OCI-LY7 (cell line): ENCODE data around the gene ZMYND8. TPM values are rescaled to one million over a fixed set of nuclear protein-coding genes. Genes with fewer than 3 reads are reported as not detected.

Source experiments
- BruUV-seq: library from RNA; stranded (reverse); fragments of 400-500 nt; replicated peaks from 2 replicates; lab custom pipeline; 2021; lab: Mats Ljungman, UMichigan
- CTCF ChIA-PET: fragments of 300-600 bp; sonication (Branson Sonifier 250); formaldehyde crosslinking; loops from one replicate; lab custom pipeline; 2022; ENCODE audit warnings: antibody characterized with exemption; ENCODE audit not compliant: unreplicated experiment; lab: Charles Lee
- POLR2A ChIA-PET: fragments of 300-600 bp; sonication (Branson Sonifier 250); formaldehyde crosslinking; loops from one replicate; lab custom pipeline; 2022; ENCODE audit warnings: antibody characterized with exemption; lab: Charles Lee
- DNase-seq: peaks from one replicate; pipeline ENCODE4 v3.0.0-alpha.2; 2015; ENCODE audit warnings: low spot score
- H2AFZ ChIP-seq: fragments of 200-600 bp; sonication (generic), shearing (Covaris generic); 2 replicates; pipeline ENCODE4 v1.6.1; 2014; ENCODE audit warnings: mild to moderate bottlenecking, antibody characterized with exemption, low read length, moderate library complexity
- H3K27ac ChIP-seq: fragments of 200-600 bp; sonication (generic); 2 replicates; pipeline ENCODE4 v1.5.1; 2014; ENCODE audit warnings: mixed run types, low read depth, mild to moderate bottlenecking, moderate library complexity, low read length, inconsistent platforms; ENCODE audit not compliant: poor library complexity, severe bottlenecking
- H3K36me3 ChIP-seq: fragments of 200-600 bp; sonication (generic); 2 replicates; pipeline ENCODE4 v1.6.1; 2014; ENCODE audit warnings: mild to moderate bottlenecking, antibody characterized with exemption, low read length, moderate library complexity, mixed read lengths; ENCODE audit not compliant: insufficient read depth
- H3K4me1 ChIP-seq: fragments of 200-600 bp; sonication (generic); 2 replicates; pipeline ENCODE4 v1.5.1; 2014; ENCODE audit warnings: mild to moderate bottlenecking, low read length; ENCODE audit not compliant: insufficient read depth, poor library complexity, severe bottlenecking
- H3K4me2 ChIP-seq: fragments of 200-600 bp; sonication (generic); 2 replicates; pipeline ENCODE4 v1.6.1; 2014; ENCODE audit warnings: mild to moderate bottlenecking, low read length
- H3K4me3 ChIP-seq: fragments of 200-600 bp; sonication (generic); 2 replicates; pipeline ENCODE4 v1.5.1; 2014; ENCODE audit warnings: mild to moderate bottlenecking, low read depth, low read length; ENCODE audit not compliant: poor library complexity, severe bottlenecking
- H3K79me2 ChIP-seq: fragments of 200-600 bp; sonication (generic); 2 replicates; pipeline ENCODE4 v1.6.1; 2016; ENCODE audit warnings: low read depth, mild to moderate bottlenecking, low read length, moderate library complexity, mixed read lengths; ENCODE audit not compliant: insufficient read depth
- H3K9me2 ChIP-seq: fragments of 200-600 bp; sonication (generic); 2 replicates; pipeline ENCODE4 v1.6.1; 2016; ENCODE audit warnings: mild to moderate bottlenecking, low read length, mixed read lengths; ENCODE audit not compliant: insufficient read depth
- H3K9me3 ChIP-seq: fragments of 200-600 bp; sonication (generic); 2 replicates; pipeline ENCODE4 v1.6.1; 2014; ENCODE audit warnings: mild to moderate bottlenecking, mixed run types, low read length, mixed read lengths
- H4K20me1 ChIP-seq: fragments of 200-600 bp; sonication (generic); 2 replicates; pipeline ENCODE4 v1.6.1; 2014; ENCODE audit warnings: mild to moderate bottlenecking, antibody characterized with exemption, low read length, moderate library complexity, mixed read lengths; ENCODE audit not compliant: insufficient read depth
- CTCF ChIP-seq: fragments of 200-600 bp; sonication (generic); conservative IDR thresholded peaks from 2 replicates; pipeline ENCODE4 v1.5.1; 2014; ENCODE audit warnings: mild to moderate bottlenecking, antibody characterized with exemption, low read length, moderate library complexity, mixed read lengths
- EZH2phosphoT487 ChIP-seq: fragments of 200-600 bp; sonication (generic); IDR thresholded peaks from 2 replicates; pipeline ENCODE4 v1.6.1; 2018; ENCODE audit warnings: low read depth, borderline replicate concordance, mild to moderate bottlenecking, mixed run types, antibody characterized with exemption, low read length, moderate library complexity, mixed read lengths
- intact Hi-C: fragments of 100-400 bp; cut with micrococcal nuclease; formaldehyde crosslinking; loops from one replicate; pipeline ENCODE4 v1.10.0; 2022; ENCODE audit not compliant: unreplicated experiment
- total RNA-seq, 2 experiments: library from RNA; depleted of rRNA in 1 of 2; stranded (reverse); fragments of >200 nt in 1 of 2; shearing (Covaris generic) in 1 of 2; gene quantifications; 2 replicates each; pipeline ENCODE4 v1.2.3, GENCODE V29; 2014 to 2022

Gene ZMYND8
- total RNA-seq, 2 experiments from 2014 or later: 30.4 to 69.1 TPM

- H3K4me1 ChIP-seq: peaks cover 81% of the 10 kb centered on the region
- peak overlapping the region; percentile 98 for H3K4me2 ChIP-seq
- no peaks in the 10 kb centered on the region for H3K9me3 ChIP-seq
- peaks cover 11% of the 10 kb centered on the region for H4K20me1 ChIP-seq
- H3K36me3 ChIP-seq: peaks cover 41% of the 10 kb centered on the region; the same call in 1 of the 2 replicates
- intact Hi-C loops: loop anchor here (2.0 to 10.0 kb wide), 2 partner anchors 59 to 1691 kb away; partner anchors contain the start of gene CSE1L
- peaks cover 77% of the 10 kb centered on the region for H3K79me2 ChIP-seq
- no peaks in the 10 kb centered on the region for H3K9me2 ChIP-seq
- H2AFZ ChIP-seq: no peak overlapping the region
- no TSS peak for BruUV-seq
- POLR2A ChIA-PET: interaction anchor here (1.0 to 1.4 kb wide), 4 partner anchors 11 to 85 kb away, joined by 3 to 5 read pairs (median 4); no protein-coding TSS in a partner anchor
- CTCF ChIA-PET: no interaction called here
- peak overlapping the region; percentile 90 for H3K27ac ChIP-seq
- TF ChIP-seq CTCF (no peak), EZH2phosphoT487 (no peak)
- H3K4me3 ChIP-seq: peak overlapping the region; percentile 74
- no peak for DNase-seq
These were observed 2.6 kb downstream of the ZMYND8 start for GRCh38 chr20:47353692-47354463.

GRCh38 chr20:47353239-47353691 is 3.2 kb downstream of the ZMYND8 start:
- Histone ChIP-seq H4K20me1 (peaks cover 18% of the 10 kb centered on the region), H3K9me2 (no peaks in the 10 kb centered on the region), H3K79me2 (peaks cover 83% of the 10 kb centered on the region), H3K4me2 (peak overlapping the region; percentile 98), H3K4me3 (peak overlapping the region; percentile 74), H3K27ac (peak overlapping the region; percentile 90), H3K9me3 (no peaks in the 10 kb centered on the region), H3K36me3 (peaks cover 47% of the 10 kb centered on the region; the same call in 1 of the 2 replicates), H3K4me1 (peaks cover 81% of the 10 kb centered on the region), H2AFZ (no peak overlapping the region)
- no TSS peak for BruUV-seq
- DNase-seq: no peak
- CTCF ChIA-PET: no interaction called here
- POLR2A ChIA-PET: interaction anchor here (0.7 to 1.4 kb wide), 3 partner anchors 10 to 123 kb away, joined by 3 to 5 read pairs (median 3); no protein-coding TSS in a partner anchor
- intact Hi-C loops: loop anchor here (10.0 kb wide), 1 partner anchor 1692 kb away; the partner anchor contains the start of gene CSE1L
- TF ChIP-seq CTCF (no peak), EZH2phosphoT487 (no peak)
